ENCODE measurements around the gene APBA2. TPM values are rescaled to one million over a fixed set of nuclear protein-coding genes. Genes with fewer than 3 reads are reported as not detected.

Gene APBA2
- total RNA-seq, 1 donor from 2014 or later, result 51.4 TPM

GRCh38 chr15:29034593-29035335 lies 149.0 kb downstream of the APBA2 start:
- H3K27me3 ChIP-seq (ENCODE audit: control insufficient read depth, insufficient read depth, low read length), result no peaks in the 10 kb centered on the region
- TF ChIP-seq CTCF (IDR thresholded peaks at IDR 0.05; ENCODE audit: insufficient read depth, low read length, poor library complexity, severe bottlenecking), result no peak
- H3K36me3 ChIP-seq (ENCODE audit: control insufficient read depth, insufficient read depth, low read length), result no peaks in the 10 kb centered on the region
- no peak for DNase-seq (ENCODE audit: low read depth)
- H3K4me3 ChIP-seq (ENCODE audit: low read depth, low read length), result no peak overlapping the region

GRCh38 chr15:29035336-29036285 lies 149.8 kb downstream of the APBA2 start:
- Histone ChIP-seq H3K36me3 (ENCODE audit: control insufficient read depth, insufficient read depth, low read length) (no peaks in the 10 kb centered on the region), H3K27me3 (ENCODE audit: control insufficient read depth, insufficient read depth, low read length) (no peaks in the 10 kb centered on the region), H3K4me3 (ENCODE audit: low read depth, low read length) (no peak overlapping the region)
- DNase-seq (ENCODE audit: low read depth), result no peak
- no peak for TF ChIP-seq CTCF (IDR thresholded peaks at IDR 0.05; ENCODE audit: insufficient read depth, low read length, poor library complexity, severe bottlenecking)

- Histone ChIP-seq H3K36me3 (ENCODE audit: control insufficient read depth, insufficient read depth, low read length) (no peaks in the 10 kb centered on the region), H3K27me3 (ENCODE audit: control insufficient read depth, insufficient read depth, low read length) (no peaks in the 10 kb centered on the region), H3K4me3 (ENCODE audit: low read depth, low read length) (no peak overlapping the region)
- DNase-seq (ENCODE audit: low read depth), result no peak
- TF ChIP-seq CTCF (IDR thresholded peaks at IDR 0.05; ENCODE audit: insufficient read depth, low read length, poor library complexity, severe bottlenecking), result no peak
Observed at GRCh38 chr15:29037997-29038705, 152.4 kb downstream of the APBA2 start.

GRCh38 chr15:29039466-29040369 lies 153.9 kb downstream of the APBA2 start:
- TF ChIP-seq CTCF (IDR thresholded peaks at IDR 0.05; ENCODE audit: insufficient read depth, low read length, poor library complexity, severe bottlenecking), result no peak
- Histone ChIP-seq H3K4me3 (ENCODE audit: low read depth, low read length) (no peak overlapping the region), H3K27me3 (ENCODE audit: control insufficient read depth, insufficient read depth, low read length) (no peaks in the 10 kb centered on the region), H3K36me3 (ENCODE audit: control insufficient read depth, insufficient read depth, low read length) (no peaks in the 10 kb centered on the region)
- no peak for DNase-seq (ENCODE audit: low read depth)

GRCh38 chr15:29040370-29040751 lies 154.6 kb downstream of the APBA2 start:
- no peak for DNase-seq (ENCODE audit: low read depth)
- H3K4me3 ChIP-seq (ENCODE audit: low read depth, low read length), result no peak overlapping the region
- TF ChIP-seq CTCF (IDR thresholded peaks at IDR 0.05; ENCODE audit: insufficient read depth, low read length, poor library complexity, severe bottlenecking), result no peak
- no peaks in the 10 kb centered on the region for H3K36me3 ChIP-seq (ENCODE audit: control insufficient read depth, insufficient read depth, low read length)
- no peaks in the 10 kb centered on the region for H3K27me3 ChIP-seq (ENCODE audit: control insufficient read depth, insufficient read depth, low read length)
